ENCODE measurements around the gene PLCL2. TPM values are rescaled to one million over a fixed set of nuclear protein-coding genes. Genes with fewer than 3 reads are reported as not detected.

PLCL2 gene
- total RNA-seq, 2 experiments from 2014 or later = 53.2 to 58.0 TPM

DNA sequence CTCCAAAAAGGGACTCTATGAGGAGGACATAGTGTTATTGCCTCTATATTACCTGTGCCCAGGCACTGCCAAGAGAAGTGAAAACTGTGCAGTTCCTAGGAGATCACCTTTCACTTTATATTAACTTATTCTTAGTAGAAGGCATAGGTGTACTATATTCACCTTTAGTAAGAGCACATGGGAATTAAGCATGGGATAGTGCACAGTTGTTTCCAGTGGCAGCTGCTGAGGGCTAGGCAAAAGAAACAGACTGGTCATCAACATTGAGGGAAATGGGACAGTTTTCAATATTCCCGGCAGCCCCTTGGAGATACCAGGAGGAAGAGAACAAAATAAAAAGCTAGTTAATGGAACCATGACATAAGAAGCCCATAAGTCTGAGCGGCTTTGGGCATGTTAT is 100.9 kb downstream of the PLCL2 start:
- H3K27ac Mint-ChIP-seq = no peak overlapping the region
- no peaks in the 10 kb centered on the region for H3K9me3 Mint-ChIP-seq
- DNase-seq (no peak), ATAC-seq (ENCODE audit: low read depth) (no peak)
- peaks cover 3% of the 10 kb centered on the region for H3K4me1 Mint-ChIP-seq
- POLR2A ChIA-PET = interaction anchor here (0.7 to 1.2 kb wide), 2 partner anchors 10 to 166 kb away, joined by 4 read pairs; no protein-coding TSS in a partner anchor
- no peak overlapping the region for H3K4me3 Mint-ChIP-seq
- peaks cover 12% of the 10 kb centered on the region for H3K36me3 Mint-ChIP-seq
- H3K27me3 Mint-ChIP-seq = no peaks in the 10 kb centered on the region

DNA sequence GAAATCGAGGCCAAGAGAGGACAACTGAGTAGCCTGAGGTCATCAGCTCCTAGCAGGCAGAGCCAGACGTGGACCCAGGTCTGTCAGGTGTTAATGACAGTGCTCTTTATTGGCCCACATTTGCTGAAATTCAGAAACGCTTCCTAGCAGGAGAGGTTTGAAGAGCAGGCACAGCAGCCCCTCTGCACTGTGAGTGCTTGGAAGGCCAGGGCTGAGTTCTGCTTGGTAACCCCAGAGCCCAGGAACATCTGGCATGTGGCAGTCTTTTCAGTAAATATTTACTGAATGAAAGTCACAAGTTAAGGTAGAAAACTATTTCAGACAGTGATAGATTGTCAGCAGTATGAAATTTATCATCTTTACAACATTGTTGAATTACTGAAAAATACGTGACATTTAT is 102.4 kb downstream of the PLCL2 start:
- H3K4me1 Mint-ChIP-seq = peaks cover 8% of the 10 kb centered on the region
- POLR2A ChIA-PET = no interaction called here
- H3K27me3 Mint-ChIP-seq = no peaks in the 10 kb centered on the region
- no peak overlapping the region for H3K4me3 Mint-ChIP-seq
- peaks cover 12% of the 10 kb centered on the region for H3K36me3 Mint-ChIP-seq
- H3K27ac Mint-ChIP-seq = no peak overlapping the region
- DNase-seq (no peak), ATAC-seq (ENCODE audit: low read depth) (no peak)
- H3K9me3 Mint-ChIP-seq = no peaks in the 10 kb centered on the region

DNA sequence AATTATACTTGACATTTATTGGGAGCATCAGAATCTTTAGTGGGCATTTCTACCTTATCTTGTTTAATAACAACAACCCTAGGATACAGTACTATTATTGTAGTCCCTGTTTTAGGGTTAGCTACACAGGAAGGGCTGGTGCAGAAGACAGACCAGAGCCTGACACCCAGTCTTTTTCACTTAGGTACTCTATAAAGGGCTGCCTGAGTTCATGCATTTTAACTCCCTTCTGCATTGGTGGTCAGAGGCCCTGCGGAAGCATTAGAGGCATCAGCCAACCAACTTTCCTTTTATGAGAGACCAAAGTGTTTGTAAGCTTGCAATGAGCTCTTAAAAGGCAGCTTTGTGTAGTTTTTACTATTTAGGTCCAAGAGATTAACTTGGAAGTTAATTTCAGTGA is 105.4 kb downstream of the PLCL2 start:
- no peaks in the 10 kb centered on the region for H3K27me3 Mint-ChIP-seq
- DNase-seq (no peak), ATAC-seq (ENCODE audit: low read depth) (no peak)
- peaks cover 18% of the 10 kb centered on the region for H3K36me3 Mint-ChIP-seq
- H3K27ac Mint-ChIP-seq = no peak overlapping the region
- peaks cover 16% of the 10 kb centered on the region for H3K4me1 Mint-ChIP-seq
- H3K4me3 Mint-ChIP-seq = no peak overlapping the region
- H3K9me3 Mint-ChIP-seq = no peaks in the 10 kb centered on the region
- POLR2A ChIA-PET = no interaction called here

DNA sequence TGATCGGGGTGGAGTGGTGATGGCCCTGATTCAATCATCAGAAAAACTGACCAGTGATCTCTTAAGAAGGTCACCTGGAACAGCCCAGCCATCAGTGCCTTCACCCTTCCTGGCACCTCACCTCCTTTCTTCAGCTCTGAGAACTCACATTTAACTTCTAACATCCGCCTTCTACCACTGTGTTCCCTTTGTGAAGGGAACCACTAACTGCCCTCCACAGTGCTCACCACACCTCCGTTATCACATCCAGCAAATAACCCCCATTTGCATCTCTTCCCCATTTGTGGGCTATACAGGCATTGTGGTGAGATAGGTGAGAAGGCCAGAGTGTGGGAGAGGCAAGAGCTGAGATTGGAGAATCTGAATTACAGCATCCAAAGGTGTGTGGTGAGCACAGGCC is 107.4 kb downstream of the PLCL2 start:
- no peak for DNase-seq
- H3K9me3 Mint-ChIP-seq = peaks cover 5% of the 10 kb centered on the region
- ATAC-seq (ENCODE audit: low read depth) = no peak
- peaks cover 24% of the 10 kb centered on the region for H3K36me3 Mint-ChIP-seq
- H3K27ac Mint-ChIP-seq = no peak overlapping the region
- no peak overlapping the region for H3K4me3 Mint-ChIP-seq
- POLR2A ChIA-PET = no interaction called here
- peaks cover 33% of the 10 kb centered on the region for H3K4me1 Mint-ChIP-seq
- H3K27me3 Mint-ChIP-seq = no peaks in the 10 kb centered on the region

DNA sequence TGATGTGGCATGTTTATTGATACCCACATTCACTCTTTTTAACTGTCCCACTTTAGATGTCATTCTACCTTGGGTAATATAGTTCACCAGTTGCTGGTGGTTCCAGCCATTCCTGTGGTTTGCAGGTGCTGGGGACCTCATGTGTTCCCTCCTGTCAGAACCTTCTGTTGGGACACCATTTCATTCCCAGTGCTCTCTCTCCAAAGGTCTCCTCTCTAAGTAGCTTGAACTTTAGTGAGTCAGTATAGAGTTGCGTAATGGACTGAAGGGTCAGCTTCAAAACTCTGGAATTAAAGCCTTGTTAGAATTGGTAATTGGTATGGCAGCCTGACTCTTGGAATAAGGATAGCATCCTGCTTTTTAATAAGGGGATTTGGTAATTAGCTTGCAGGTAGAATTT is 108.5 kb downstream of the PLCL2 start:
- no peaks in the 10 kb centered on the region for H3K27me3 Mint-ChIP-seq
- no peak for DNase-seq
- H3K36me3 Mint-ChIP-seq = peaks cover 24% of the 10 kb centered on the region
- H3K4me3 Mint-ChIP-seq = no peak overlapping the region
- no peak for ATAC-seq (ENCODE audit: low read depth)
- H3K4me1 Mint-ChIP-seq = peaks cover 33% of the 10 kb centered on the region
- no peak overlapping the region for H3K27ac Mint-ChIP-seq
- H3K9me3 Mint-ChIP-seq = peaks cover 5% of the 10 kb centered on the region
- POLR2A ChIA-PET = no interaction called here

DNA sequence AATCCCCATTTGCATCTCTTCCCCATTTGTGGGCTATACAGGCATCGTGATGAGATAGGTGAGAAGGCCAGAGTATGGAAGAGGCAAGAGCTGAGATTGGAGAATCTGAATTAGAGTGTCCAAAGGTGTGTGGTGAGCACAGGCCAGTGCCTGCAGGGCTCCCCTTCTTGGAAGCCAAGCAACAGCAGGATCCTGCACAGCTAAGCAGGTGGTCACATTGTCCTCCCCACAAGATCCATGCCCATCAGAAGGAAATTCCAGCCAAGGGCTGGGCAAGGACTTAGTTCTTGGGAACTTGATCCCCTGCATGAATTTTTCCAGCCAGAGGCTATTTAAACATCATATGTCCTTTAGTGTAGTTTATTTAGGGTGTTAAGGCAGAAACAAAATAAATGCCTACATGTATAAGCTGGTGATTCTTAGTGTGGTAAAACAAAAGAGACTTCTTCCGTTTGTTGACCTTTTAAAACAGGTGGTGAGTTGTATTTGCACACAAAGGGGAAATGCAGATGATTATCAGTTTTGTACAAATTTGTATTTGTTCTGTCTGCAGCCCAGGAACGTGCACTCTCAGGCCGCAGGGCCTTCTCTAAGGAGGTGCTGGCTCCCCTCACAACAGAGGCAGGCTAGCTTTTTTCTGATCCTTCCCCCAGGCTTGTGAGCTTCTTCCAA is 110.2 kb downstream of the PLCL2 start:
- Mint-ChIP-seq H3K36me3 (peaks cover 20% of the 10 kb centered on the region), H3K27me3 (no peaks in the 10 kb centered on the region), H3K4me1 (peaks cover 38% of the 10 kb centered on the region), H3K4me3 (no peak overlapping the region), H3K27ac (no peak overlapping the region), H3K9me3 (peaks cover 5% of the 10 kb centered on the region)
- ATAC-seq (ENCODE audit: low read depth) = no peak
- POLR2A ChIA-PET = interaction anchor here (1.8 kb wide), 1 partner anchor 10 kb away, joined by 4 read pairs; no protein-coding TSS in a partner anchor
- DNase-seq = no peak

DNA sequence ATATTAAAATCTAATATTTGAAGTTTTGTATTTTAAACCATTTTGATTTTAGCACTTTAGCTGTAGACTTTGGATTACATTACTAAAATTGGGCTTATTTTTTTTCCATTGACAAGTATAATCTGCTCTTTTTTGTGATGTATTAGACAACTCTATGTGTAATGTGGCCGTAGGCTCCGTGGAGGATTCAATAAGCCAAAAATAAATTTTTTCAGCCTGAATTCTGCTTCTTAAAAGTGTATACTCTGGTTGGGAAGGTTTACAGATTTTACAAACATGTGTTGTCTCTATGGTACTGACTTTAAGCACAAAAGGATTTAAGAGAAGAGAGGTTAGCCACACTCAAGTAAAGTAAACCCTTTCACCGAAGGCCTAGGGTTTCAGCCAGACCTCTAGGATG is 110.8 kb downstream of the PLCL2 start:
- Mint-ChIP-seq H3K36me3 (peaks cover 23% of the 10 kb centered on the region), H3K27ac (peak overlapping the region; percentile 18), H3K4me1 (peaks cover 41% of the 10 kb centered on the region), H3K4me3 (no peak overlapping the region), H3K27me3 (no peaks in the 10 kb centered on the region), H3K9me3 (peaks cover 5% of the 10 kb centered on the region)
- no peak for ATAC-seq (ENCODE audit: low read depth)
- POLR2A ChIA-PET = interaction anchor here (1.8 kb wide), 1 partner anchor 11 kb away, joined by 4 read pairs; no protein-coding TSS in a partner anchor
- no peak for DNase-seq

DNA sequence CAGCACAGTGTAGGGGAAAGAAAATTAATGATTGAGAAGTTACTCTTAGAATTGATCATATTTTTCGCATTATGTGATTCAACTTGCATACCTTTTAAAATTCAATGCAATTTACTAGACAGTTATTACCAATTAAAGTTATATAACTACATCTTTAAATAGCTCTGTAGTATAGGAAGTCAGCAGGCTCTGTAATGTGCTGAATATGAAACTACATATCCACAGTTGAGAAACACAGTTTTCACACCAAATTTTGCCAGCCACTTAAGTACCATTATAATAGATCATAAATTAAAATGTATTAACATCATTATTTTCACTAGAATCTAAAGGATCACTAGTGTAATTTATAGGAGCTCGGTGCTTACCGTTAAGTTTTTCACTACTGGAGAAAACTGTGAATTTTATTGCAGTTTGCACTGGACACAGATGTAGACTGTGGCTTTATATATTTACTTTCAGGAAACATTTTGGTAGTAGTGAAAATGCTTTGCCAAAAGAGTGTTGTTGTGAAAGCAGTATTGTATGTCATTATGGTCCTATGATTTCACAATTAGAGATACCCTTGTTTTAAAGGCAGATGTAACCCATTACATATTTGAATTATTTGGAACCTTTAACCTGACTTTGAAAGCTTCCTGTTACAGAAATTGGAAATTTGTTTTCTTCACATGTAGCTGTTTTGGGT is 113.6 kb downstream of the PLCL2 start:
- ATAC-seq (ENCODE audit: low read depth) (no peak), DNase-seq (no peak)
- Mint-ChIP-seq H3K36me3 (peaks cover 29% of the 10 kb centered on the region), H3K27ac (no peak overlapping the region), H3K27me3 (no peaks in the 10 kb centered on the region), H3K4me1 (peaks cover 35% of the 10 kb centered on the region), H3K4me3 (no peak overlapping the region), H3K9me3 (peaks cover 15% of the 10 kb centered on the region)
- POLR2A ChIA-PET = no interaction called here

DNA sequence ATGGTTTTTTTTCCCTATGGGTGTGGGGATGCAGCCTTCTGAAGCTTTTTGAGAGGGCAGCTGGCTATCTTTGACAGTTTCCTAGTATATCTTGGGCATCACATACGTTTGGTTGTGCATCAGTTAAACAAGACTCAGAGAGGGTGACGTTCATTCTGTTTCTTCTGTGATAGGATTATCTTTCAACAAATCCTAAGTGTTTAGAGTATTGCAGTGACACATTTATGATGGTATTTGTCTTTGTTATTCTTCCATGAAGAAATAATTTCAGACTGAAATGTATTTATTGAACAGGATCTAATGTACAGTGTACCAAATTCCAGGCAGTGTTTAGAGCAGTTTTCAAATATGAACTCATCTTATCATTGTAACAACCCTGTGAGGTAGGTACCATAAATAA is 114.4 kb downstream of the PLCL2 start:
- Mint-ChIP-seq H3K4me1 (peaks cover 38% of the 10 kb centered on the region), H3K4me3 (no peak overlapping the region), H3K36me3 (peaks cover 33% of the 10 kb centered on the region), H3K27ac (no peak overlapping the region), H3K9me3 (peaks cover 18% of the 10 kb centered on the region), H3K27me3 (no peaks in the 10 kb centered on the region)
- no peak for DNase-seq
- ATAC-seq (ENCODE audit: low read depth) = no peak
- POLR2A ChIA-PET = no interaction called here

DNA sequence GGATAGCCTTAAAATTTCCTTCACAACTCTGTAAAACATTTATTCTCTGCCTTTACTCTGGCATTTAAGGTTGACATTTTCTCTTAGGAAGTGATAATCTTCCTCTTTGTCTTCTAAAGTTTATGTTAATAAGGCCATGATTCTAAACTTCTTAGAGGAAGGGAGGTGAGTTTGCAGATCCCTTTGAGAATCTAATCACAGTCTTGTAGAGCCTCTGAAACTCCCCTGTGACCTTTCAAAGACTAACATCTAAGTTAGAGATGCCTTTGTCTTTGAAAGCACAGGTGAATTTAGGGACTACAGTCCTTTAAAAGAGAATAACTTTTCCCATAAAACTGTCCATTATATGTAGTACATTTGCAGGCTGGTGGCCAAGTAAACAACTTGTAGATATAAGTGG is 115.1 kb downstream of the PLCL2 start:
- Mint-ChIP-seq H3K36me3 (peaks cover 30% of the 10 kb centered on the region), H3K27ac (no peak overlapping the region), H3K4me1 (peaks cover 36% of the 10 kb centered on the region), H3K9me3 (peaks cover 18% of the 10 kb centered on the region), H3K27me3 (no peaks in the 10 kb centered on the region), H3K4me3 (no peak overlapping the region)
- no peak for ATAC-seq (ENCODE audit: low read depth)
- POLR2A ChIA-PET = no interaction called here
- DNase-seq = no peak

DNA sequence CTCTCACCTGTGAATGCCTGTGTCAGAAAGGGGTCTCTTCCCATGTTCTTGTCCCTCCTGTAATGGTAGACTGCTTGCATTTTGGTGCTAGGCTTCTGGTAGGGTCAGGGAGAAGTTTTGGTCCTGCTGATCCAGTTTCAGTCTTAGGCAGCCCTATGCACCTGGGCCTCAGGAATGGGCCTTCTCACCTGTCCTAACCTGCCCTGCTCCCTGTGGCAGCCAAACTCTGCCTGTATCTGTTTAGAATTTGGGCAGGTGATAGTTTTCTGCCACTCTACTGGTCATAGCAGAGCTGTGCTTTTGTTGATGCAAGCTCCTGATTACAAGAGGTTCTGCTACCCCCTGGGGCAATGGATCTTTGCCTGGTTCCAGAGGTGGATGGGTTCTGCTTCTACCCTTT is 118.7 kb downstream of the PLCL2 start:
- Mint-ChIP-seq H3K27ac (no peak overlapping the region), H3K27me3 (no peaks in the 10 kb centered on the region), H3K36me3 (peaks cover 22% of the 10 kb centered on the region), H3K4me3 (no peak overlapping the region), H3K9me3 (peaks cover 13% of the 10 kb centered on the region), H3K4me1 (peaks cover 39% of the 10 kb centered on the region)
- DNase-seq (no peak), ATAC-seq (ENCODE audit: low read depth) (no peak)
- POLR2A ChIA-PET = no interaction called here

DNA sequence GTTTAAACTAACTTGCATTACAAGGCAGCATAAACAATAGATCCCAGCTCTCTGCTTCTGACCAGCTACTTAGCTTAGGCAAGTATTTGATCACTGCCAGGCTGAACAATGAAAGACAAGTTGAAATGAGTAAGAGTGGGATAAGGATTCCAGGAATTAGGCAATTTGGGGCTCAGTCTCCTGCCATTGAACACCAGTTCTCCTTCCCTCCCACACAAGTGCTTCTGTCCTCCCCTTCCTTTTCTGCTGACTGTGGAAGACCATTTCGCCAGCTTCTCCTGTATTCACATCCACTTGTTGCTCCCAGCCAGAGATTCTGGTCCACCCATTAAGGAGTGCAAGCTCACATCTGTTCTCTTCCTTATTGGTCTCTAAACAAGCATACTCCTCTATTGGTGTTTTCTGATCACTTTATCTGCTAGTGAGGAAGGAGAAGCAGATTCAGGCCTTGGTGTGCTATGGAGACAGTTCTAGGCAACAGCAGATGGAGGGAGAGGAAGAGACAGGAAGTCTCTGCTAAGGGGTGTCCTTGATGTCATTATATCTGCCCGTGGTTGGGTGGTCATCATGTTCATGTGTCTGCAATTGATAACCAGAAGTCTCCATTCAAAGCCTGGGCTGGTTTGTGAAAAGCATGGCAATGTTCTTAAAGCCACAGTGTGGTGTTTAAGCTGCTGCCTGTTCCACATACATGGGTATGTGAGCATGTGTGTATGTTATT is 121.5 kb downstream of the PLCL2 start:
- DNase-seq (no peak), ATAC-seq (ENCODE audit: low read depth) (peak; percentile 45)
- POLR2A ChIA-PET = no interaction called here
- Mint-ChIP-seq H3K9me3 (peaks cover 9% of the 10 kb centered on the region), H3K27ac (peak overlapping the region; percentile 42), H3K4me1 (peaks cover 27% of the 10 kb centered on the region), H3K36me3 (peaks cover 33% of the 10 kb centered on the region), H3K4me3 (no peak overlapping the region), H3K27me3 (no peaks in the 10 kb centered on the region)

DNA sequence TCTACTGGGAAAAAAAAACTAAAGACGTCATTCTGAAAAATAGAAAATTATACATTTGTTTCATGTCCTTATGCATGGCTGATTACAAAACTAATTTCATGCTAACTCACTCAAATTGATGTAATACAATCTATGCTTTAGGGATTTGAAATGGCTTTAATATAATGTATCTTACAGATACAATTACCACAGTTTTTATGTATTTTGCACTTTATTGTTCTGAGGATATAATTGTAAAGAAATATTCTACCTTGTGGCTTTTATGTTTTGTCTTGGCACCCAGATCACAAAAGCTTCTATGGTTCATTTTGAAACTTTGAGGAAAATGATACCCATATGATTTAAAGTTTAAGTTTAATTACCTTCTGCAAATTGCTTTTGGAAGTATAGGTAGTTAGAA is 122.5 kb downstream of the PLCL2 start:
- Mint-ChIP-seq H3K4me1 (peaks cover 27% of the 10 kb centered on the region), H3K36me3 (peaks cover 32% of the 10 kb centered on the region), H3K4me3 (no peak overlapping the region), H3K27me3 (no peaks in the 10 kb centered on the region), H3K9me3 (peaks cover 3% of the 10 kb centered on the region), H3K27ac (no peak overlapping the region)
- DNase-seq = no peak
- no peak for ATAC-seq (ENCODE audit: low read depth)
- POLR2A ChIA-PET = no interaction called here

DNA sequence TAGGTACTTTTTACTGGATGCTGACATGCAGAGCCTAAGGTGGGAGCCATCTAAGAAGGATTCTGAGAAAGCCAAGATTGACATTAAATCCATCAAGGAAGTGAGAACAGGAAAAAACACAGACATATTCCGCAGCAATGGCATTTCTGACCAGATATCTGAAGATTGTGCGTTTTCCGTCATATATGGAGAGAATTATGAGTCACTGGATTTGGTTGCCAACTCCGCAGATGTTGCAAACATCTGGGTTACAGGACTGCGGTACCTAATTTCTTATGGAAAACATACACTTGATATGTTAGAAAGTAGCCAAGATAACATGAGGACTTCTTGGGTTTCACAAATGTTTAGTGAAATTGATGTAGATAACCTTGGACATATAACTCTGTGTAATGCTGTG is 125.1 kb downstream of the PLCL2 start:
- POLR2A ChIA-PET = no interaction called here
- ATAC-seq (ENCODE audit: low read depth) (no peak), DNase-seq (no peak)
- Mint-ChIP-seq H3K27me3 (no peaks in the 10 kb centered on the region), H3K27ac (no peak overlapping the region), H3K9me3 (no peaks in the 10 kb centered on the region), H3K4me3 (no peak overlapping the region), H3K4me1 (peaks cover 25% of the 10 kb centered on the region), H3K36me3 (peaks cover 38% of the 10 kb centered on the region)

Measured in activated naive CD8-positive, alpha-beta T cell treated with anti-CD3 and anti-CD28 coated beads, Interleukin-2, amount 10 ng/mL, durations not matched to agents 7 days and 5 days (primary cell).